Measurements from ENCODE around the gene ALK.

The ALK gene

DNA sequence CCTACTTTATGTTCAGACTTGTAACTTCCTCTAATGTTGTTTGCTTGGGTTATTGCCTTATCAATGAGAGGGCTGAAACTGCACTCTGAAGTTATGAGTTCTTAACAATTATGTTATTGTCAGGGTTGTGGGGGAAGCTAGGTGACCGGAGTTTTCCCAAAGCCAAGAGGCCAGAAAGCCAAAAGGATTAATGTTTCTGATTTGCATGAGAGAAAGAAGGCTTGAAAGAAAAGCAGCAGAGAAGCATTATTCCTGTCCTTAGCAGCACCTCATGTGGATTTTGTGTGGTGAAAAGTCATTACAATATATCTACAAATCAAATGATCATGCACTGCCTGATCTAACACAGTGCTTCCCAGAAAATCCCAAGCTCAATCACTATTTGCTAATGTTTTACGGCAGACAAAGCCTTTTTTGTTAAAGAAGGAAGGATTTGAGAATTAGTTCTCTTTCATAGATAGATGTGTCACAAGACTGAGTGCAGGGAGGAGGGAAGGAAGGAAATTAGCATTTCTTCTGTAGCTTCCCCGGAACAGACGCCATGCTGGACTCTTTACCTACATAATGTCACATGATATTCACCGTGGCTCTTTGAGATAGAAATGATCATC, 203.2 kb downstream of the ALK start:
- no peak for DNase-seq (ENCODE audit: low read depth, low spot score)

DNA sequence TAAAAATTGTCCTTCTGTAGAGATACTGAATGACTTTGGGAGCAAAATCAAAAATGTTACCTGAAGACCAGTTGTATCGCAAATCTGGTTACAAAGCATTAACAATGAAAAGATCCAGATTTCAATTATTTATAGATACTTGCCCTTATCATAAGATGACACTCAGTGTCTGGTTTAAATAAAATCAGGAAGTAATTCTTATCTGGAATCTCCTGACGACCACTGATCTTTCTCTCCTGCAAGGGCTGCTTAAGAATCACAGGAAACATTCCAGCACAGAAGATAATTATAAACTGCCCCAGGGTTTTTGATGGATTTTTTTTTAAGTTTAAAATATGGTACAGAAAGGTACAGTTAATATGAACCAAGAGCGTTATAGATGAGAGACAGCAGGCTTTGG, 205.7 kb downstream of the ALK start:
- DNase-seq (ENCODE audit: low read depth, low spot score) = no peak

DNA sequence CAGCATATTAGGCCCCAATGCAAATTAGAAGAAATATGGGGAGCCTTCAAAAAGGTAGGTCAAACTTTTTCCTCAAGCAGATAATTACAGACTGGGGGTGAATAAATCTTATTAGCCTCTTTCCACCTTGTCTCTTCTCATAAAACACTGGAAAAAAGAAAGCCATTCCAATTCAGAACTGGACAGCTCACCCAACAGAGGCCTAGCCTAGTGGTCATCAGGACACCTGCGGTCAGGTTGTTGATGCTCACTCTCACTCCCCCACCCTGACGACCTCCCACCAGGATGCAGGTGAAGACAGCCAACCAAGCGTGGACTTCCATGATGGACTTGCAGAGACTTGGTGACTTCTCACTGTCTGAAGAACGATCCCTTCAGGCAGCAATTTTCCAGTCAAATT, 207.1 kb downstream of the ALK start:
- no peak for DNase-seq (ENCODE audit: low read depth, low spot score)

DNA sequence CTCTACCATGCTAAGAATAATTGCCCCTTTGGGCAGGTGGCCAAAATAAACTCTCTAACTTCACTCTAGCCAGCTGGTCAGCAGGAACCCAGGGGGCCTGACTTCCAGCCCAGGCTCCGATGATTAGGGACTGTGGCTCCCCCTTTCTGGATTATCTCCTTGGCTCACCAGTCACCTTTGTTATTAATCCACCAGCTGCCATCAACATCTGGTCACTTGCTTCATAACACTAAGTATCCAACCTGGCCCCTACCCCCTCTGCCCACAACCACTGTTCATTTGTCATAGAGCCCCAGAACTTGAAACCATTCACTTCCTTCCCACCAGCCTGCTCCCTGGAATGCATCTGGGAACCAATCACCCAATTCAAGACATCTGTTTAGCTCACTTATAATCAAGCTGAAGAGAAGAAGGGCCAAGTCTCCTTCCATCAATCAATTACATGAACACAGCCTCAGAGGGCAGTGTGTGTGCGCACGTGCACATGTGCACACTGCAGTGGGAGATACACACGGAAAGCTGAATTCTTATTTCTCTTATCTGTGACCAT, 215.1 kb downstream of the ALK start:
- no peak for DNase-seq (ENCODE audit: low read depth, low spot score)

DNA sequence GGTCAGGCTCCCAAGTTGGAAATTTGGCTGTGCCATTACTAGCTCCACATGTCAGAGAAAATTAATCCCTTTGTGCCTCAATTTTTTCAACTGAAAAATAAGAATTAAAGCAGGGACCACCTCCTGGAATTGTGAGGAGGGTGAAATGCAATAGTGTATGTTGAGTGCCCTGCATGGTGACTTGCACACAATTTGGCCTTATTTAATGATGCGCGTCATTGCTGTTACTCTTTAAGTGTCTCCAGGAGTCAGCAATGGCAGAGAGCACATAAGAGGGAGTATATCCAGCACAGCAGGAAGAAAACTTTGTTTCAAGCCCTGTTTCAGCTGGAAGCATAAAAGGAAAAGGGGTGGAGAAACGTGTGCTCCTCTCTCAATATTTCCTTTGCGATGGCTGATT, 215.8 kb downstream of the ALK start:
- no peak for DNase-seq (ENCODE audit: low read depth, low spot score)

DNA sequence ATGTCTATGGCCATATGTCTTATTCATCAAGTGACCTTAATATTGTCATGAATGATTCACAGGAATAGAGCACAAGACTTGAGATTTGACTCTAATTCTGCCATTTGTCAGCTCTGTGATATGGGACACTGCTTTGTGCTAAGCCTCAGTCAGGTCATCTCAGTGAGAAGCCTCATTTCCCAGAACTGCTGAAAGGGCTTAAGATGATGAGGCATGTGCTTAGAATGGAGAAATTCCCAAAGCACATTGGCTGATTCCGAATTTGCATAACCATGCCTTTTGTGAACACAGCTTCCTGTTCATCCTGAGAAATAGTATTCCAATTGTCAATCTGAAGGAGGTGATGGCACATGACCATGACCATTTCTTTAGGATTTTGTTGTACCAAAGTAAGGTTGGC, 218.1 kb downstream of the ALK start:
- no peak for DNase-seq (ENCODE audit: low read depth, low spot score)

DNA sequence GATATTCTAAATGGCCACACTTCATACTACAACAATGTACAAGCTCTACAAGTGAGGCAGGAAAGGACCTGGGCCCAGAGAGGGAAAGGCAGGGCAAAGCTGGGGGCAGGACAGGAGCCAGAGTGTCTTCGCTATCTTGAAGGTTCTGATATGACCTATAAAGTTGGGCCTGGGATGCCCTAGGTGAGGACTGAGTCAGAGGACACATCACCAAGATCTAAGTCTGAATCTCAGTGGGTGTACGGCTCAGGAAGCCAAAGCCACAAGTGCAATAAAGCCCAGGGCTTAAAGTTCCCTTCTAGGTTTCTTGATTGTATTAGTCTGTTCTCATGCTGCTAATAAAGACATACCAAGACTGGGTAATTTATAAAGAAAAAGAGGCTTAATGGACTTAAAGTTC, 219.1 kb downstream of the ALK start:
- DNase-seq (ENCODE audit: low read depth, low spot score) = no peak

DNA sequence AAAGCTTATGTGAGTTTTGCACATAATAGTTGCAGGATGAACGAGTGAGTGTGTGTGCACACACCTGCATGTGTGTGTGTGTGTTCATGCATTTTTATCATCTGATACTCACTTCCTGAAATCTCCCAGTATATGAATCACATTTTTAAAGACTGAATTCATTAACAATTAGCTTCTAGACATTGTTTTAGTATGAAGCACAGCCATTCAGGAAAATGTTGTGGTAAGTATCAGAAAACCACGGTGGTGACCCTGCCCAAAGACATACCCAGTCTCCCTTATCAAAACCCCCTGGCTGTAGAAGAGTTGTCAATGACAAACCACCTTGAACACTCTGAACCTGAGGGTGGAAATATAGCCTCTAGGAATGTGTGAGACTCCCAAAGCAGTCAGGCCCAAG, 220.8 kb downstream of the ALK start:
- DNase-seq (ENCODE audit: low read depth, low spot score) = no peak

DNA sequence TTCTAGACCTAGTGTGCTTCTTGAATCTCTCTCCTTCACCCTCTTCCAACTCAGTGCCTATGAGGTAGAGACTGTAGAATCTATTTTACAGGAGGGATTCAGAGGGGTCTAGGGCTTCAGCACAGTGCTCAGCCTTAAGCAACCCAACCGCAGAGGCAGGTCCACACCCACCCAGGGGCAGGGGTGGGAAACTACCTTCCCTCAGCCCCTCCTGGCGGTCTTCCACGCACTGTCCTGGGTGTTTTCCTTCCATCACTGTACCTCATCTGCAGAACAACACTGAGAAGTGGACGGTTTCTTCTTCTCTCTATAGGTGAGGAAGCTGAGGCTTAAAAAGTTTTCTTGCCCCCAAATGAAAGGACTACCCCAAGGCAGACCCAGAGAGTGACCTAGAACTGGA, 222.3 kb downstream of the ALK start:
- no peak for DNase-seq (ENCODE audit: low read depth, low spot score)

DNA sequence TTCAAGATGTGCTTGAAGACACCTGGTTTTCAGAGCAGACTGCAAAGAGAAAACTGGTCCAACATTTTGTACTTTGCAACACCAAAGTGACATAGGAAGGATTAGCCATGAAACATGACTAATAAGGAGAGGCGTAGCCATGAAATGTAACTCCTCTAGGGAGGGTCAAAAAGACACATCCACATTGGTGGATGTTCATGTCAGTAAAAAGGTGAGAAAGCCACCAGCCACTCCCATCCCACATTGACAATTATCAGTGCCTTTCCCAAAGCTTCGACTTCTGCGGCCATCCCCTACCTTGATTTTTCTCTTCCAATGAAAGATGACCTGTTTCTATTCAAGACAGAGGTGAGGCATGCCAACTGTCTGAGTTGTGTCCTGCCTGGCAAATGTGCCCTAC, 223.2 kb downstream of the ALK start:
- DNase-seq (ENCODE audit: low read depth, low spot score) = no peak

DNA sequence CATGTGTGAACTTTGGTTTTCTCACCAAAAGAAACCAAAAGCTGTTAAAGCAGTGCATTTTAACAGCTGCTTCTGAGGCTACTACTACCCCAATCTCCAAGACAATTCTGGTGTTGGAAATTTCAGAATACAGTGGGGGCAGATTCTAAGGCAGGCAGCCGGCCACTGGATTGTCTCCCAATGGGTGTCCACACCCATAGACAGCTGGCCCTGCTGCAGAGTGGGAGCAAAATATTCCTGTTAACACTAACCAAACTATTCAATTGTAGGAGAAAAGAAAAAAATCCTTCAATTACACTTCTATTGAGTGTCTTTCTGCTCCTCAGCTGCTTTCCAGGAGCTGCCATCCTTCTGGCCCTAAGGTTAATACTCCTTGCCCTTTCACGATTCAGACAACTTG, 223.7 kb downstream of the ALK start:
- no peak for DNase-seq (ENCODE audit: low read depth, low spot score)

DNA sequence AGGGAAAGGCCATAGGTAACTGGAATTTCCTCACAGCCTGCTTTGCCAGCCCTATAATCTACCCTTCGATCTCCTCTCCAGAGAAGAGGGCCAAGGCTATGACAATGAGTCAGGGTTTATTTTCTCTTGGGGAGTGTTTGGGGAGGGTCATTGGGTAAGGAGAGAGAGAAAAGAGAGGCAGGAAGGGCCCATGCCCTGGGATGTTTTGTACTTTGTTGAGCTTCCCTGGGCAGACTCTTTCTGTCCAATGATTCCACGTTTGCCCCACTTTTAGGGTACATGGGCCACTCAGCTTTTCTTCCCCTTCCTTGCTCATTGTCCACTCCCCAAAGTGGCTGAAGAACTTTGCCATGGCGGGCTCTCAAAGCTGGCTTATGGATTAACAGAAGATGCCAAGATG, 224.2 kb downstream of the ALK start:
- DNase-seq (ENCODE audit: low read depth, low spot score) = no peak

DNA sequence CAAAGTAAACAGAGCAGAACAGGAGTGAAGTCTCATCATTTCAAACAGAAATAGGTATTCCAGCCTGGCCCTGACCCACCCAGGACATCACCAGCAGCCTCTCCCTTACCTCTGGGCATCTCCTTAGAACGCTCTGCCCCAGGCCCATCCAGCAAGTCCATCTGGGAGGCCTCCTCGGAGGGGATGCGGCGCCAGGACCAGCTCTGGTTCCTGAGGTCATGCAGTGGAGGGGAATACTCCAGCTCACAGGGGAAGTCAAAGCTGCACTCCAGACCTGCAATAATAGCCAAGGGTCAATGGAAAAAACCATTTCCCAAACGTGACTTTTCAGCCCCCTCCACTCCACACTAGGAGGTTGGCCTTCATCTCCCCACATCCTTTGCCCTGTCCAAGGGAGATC, 226.6 kb downstream of the ALK start:
- no peak for DNase-seq (ENCODE audit: low read depth, low spot score)

DNA sequence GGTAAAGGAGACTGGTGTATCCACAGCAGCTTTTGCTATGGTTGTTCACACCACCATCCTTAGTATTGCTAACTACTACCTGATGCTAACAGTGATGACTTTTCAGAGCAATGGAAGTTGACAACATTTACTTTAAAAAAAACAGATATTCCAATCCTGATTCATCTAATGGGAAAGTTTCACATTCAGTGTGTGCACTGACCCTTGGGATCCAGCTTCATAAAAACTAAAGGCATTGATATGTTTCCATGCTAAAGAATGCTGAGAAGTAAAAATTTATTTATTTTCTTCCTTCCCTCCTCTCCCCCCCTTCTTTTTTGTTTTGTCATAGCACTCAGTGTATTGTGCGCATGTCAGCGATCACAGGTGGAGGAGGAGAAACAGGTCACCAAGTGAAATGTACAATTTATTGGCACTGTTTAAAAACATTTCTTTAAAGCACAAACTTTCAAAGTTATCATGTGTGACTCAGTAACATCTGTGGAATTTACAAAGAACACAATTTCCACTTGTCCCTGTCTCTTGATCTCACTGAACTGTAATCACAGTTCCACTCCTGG, 229.9 kb downstream of the ALK start:
- no peak for DNase-seq (ENCODE audit: low read depth, low spot score)

DNA sequence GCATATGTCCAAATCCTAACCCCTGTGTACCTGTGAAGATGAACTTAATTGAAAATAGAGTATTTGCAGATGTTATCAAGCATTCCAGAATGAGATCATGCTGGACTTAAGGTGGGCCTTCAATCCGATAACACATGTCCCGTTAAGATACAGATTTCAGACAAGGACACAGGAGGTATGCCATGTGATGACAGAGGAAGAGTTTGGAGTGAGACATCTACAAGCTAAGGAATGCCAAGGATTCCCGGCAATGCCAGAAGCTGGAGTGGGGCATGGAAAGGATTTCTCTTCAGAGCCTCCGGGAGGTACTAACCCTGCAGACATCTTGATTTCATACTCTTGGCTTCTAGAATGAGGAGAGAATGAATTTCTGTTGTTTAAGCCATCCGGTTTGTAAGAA, 231.7 kb downstream of the ALK start:
- DNase-seq (ENCODE audit: low read depth, low spot score) = no peak

DNA sequence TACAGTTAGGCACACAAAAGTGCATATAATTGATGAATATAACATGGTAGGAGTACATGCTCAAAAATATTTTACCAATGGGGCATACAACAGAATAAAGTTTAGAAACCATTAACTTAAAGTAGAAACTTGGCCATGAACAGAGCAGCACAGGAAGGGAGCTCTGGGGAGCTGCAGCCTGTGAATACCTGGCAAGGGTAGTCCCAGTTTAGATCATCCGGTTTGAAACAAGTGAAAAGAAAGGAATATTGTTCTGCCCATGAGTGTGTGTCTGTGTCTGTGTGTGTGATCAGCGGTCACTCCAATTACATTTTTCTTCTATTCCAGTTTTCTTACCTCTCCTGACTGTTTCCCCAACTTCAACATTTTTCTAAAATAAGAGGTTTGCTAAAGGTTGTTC, 233.0 kb downstream of the ALK start:
- no peak for DNase-seq (ENCODE audit: low read depth, low spot score)

DNA sequence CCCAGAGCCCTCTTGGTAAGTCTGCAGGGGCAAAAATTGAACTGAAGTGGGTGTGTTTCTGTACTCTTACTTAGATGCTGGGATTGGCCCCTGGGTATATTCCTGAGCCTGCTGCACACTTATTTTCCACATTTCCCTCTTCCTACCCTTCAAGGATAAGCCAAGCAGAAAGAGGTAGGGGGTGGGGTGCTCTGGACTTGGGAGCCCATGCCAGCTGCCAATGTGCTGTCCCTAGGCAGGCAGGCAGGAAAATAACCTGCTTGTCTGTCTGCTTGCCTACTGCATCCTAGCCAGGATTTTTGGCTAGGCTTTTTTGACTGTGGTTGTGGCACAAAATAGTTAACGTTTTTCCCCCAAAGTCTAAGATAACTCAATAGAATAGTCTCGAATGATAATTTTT, 234.3 kb downstream of the ALK start:
- DNase-seq (ENCODE audit: low read depth, low spot score) = no peak

DNA sequence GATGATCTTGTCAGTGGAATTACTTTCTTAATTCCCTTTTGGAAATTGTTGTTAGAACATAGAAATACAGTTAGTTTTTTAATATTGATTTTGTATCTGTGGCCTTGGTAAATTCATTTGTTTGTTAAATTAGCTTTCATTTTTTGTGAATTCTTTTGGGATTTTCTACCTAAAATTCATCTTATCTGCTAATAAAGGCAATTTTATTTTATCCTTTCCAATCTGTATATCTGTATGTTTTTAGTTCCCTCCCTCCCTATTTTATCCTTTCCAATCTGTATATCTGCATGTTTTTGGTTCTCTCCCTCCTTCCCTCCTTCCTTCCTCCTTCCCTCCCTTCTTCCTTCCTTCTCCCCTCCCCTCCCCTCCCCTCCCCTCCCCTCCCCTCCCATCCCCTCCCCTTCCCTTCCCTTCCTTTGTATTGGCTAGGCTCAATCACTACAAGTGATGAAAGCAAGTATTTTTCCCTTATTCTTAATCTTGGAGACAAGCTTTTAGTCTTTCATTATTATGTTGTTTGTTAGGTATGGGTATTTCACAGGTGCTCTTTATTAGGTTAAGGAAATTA, 244.4 kb downstream of the ALK start:
- DNase-seq (ENCODE audit: low read depth, low spot score) = no peak

DNA sequence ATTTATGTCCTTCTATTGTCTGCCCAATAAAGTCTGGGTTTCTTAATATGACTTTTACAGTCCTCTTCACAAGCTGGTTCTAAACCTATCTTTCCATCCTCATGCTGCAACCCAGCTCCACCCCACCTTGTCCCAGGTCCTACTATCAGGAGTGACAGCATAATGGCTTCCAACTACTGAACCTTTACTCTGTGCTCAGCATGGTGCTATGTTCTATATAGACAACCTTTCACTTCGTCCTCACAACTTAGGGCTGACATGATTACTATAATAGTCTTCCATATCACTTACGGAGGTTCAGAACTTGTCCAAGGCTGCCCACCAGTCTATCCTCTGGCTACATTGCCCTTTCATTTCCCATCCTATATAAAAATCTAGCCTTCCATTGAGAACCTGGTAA, 256.8 kb downstream of the ALK start:
- no peak for DNase-seq (ENCODE audit: low read depth, low spot score)

DNA sequence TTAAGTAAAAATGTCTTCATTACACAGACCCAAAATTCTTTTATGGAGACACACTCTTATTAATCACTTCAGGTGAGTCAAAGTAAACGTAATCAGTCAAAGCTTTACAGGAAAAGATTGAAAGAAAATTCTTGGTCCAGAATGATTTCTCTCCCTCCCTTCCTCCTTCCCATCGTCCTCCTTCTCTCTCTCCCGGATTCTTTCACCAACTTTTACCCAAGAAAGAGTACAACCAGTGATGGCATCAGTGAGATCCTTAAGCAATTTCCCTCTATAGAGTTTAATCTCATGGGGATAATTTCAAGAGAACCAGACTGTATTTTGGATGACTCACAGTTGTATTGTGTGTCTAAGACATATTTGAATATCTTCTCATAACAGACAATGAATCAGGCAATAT, 258.1 kb downstream of the ALK start:
- DNase-seq (ENCODE audit: low read depth, low spot score) = no peak

DNA sequence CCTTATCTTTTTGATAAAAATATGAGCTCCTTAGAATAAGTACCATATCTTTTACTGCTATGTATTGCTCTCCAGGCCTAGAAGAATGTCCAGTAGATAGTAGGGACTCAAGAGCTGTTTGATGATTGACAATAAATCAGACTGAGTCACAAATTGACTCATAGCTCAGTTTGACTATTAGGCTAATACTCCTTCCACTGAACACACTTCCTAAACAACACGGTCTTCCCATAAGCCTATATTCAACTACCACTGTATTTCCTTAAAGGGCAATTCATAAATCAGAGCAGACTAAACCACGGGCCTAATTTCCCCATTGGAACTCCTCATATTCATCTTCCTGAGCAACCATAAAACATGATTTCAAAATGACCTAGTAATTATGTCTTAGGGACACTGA, 258.5 kb downstream of the ALK start:
- no peak for DNase-seq (ENCODE audit: low read depth, low spot score)

DNA sequence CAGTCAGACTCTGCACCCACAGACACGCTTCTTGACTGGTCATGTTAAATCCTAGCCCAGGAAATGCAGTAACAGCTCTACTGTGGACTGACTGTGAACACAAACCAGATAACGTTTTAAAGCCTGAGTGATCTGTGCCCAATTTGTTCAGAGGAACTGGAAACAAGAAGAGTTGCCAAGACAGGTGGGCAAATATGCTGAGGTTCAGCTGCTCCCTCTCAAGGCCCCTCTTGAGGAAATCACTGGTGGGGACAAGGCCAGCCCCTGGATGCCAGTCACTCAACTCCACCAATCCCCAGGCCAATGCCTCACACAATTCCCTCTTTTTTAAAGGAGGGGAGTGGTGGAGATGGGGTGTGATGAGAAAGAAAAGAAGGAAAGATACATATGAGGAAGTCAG, 261.2 kb downstream of the ALK start:
- DNase-seq (ENCODE audit: low read depth, low spot score) = no peak

DNA sequence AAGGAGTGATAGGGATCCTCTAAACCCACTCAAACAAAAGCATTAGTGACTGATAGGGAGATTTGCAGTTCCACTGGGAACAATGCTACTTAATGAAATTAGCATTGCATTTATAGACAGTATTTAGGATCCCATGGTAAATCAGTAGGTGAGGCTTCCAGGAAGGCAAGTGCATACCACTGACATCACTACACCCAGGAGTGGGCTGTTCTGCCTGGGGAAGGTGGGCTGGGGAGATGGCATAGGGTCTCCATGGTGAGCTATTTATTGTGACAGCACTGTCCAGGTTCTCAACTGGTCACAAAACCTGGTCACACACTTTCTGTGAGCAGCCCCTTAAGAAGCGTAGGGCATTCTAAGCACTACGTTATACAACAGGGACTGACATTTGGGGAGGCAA, 262.2 kb downstream of the ALK start:
- DNase-seq (ENCODE audit: low read depth, low spot score) = no peak

DNA sequence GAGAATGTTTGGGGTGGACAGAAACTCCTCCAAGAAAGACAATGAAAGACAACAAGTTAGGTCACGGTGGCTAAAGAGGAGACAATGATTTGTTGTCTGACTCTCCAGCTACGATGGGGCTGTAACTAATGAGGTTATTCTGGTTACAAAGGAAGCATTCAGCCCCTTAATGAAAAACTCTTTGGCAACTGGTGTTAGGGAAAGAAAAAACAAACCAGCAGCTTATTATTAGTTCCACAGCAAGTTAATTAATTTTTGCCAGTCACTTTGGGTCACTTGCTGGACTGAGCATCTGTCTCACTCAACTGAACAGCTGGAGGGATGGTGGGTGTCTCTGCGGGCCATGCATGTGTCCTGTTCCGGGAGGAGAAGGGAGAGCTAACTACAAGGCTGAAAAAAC, 263.7 kb downstream of the ALK start:
- no peak for DNase-seq (ENCODE audit: low read depth, low spot score)

Data from activated naive CD8-positive, alpha-beta T cell treated with anti-CD3 and anti-CD28 coated beads, Interleukin-2, amount 50 U/mL, for 16 hours (primary cell).